ENCODE measurements around the gene AMMECR1L. TPM values are rescaled to one million over a fixed set of nuclear protein-coding genes. Genes with fewer than 3 reads are reported as not detected.
A peak's percentile ranks its signal among the peaks of the same experiment; 100 is the strongest.

Gene AMMECR1L
- total RNA-seq, 1 donor from 2014 or later: 9.7 TPM

DNA sequence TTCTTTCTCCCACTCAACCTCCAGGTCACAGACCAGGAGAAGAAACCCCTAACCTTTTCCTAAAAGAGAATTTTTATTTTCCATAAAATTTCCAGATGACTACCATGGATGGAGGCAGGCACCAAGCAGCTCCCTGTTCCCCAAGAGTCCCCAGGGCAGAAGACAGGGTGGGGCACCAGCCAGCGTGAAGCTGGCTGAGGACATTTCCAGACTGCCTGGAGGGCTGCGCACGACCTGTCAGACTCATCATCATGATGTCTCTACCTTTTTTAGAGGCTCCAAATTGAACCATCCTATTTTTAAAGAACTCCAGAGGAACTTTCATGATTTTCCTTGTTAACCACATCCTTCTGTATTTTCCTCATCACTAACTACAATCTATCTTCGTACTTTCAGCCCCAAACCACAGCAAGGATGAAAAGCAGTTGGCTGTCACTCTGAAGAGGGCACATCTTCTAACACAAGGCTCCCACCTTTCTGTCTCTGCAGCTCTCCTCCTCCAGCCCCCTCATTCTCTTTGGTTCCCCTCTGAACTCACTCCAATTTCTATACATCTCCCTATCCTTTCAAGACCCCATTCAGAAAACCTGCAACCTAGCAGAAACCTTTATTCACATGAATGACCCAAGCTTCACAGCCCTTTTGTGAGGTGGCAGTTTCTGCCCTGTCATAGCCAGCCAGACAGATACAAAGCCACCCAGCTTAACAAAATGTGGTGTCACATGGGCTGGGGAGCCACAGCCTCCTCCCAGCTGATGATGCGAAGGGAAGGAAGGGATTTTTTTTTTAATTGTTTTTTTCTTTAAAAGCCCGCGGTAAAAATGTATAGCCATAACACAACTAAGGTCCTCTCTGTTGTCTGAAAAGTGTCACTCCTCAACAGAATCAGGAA, 11.1 kb downstream of the AMMECR1L start:
- TF ChIP-seq, protein P1, sequence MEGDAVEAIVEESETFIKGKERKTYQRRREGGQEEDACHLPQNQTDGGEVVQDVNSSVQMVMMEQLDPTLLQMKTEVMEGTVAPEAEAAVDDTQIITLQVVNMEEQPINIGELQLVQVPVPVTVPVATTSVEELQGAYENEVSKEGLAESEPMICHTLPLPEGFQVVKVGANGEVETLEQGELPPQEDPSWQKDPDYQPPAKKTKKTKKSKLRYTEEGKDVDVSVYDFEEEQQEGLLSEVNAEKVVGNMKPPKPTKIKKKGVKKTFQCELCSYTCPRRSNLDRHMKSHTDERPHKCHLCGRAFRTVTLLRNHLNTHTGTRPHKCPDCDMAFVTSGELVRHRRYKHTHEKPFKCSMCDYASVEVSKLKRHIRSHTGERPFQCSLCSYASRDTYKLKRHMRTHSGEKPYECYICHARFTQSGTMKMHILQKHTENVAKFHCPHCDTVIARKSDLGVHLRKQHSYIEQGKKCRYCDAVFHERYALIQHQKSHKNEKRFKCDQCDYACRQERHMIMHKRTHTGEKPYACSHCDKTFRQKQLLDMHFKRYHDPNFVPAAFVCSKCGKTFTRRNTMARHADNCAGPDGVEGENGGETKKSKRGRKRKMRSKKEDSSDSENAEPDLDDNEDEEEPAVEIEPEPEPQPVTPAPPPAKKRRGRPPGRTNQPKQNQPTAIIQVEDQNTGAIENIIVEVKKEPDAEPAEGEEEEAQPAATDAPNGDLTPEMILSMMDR (IDR thresholded peaks at IDR 0.05; ENCODE audit: borderline replicate concordance): no peak
- H3K36me3 ChIP-seq: peaks cover 40% of the 10 kb centered on the region
- peak overlapping the region; percentile 44 for H3K27ac ChIP-seq (replicated peaks)
- H3K4me3 ChIP-seq: no peak overlapping the region
- intact Hi-C loops (cut with micrococcal nuclease): no loop called here
- no peaks in the 10 kb centered on the region for H3K9me3 ChIP-seq (replicated peaks)
- peaks cover 48% of the 10 kb centered on the region for H3K4me1 ChIP-seq
- no peak for DNase-seq
- H3K27me3 ChIP-seq (ENCODE audit: low read depth): no peaks in the 10 kb centered on the region

DNA sequence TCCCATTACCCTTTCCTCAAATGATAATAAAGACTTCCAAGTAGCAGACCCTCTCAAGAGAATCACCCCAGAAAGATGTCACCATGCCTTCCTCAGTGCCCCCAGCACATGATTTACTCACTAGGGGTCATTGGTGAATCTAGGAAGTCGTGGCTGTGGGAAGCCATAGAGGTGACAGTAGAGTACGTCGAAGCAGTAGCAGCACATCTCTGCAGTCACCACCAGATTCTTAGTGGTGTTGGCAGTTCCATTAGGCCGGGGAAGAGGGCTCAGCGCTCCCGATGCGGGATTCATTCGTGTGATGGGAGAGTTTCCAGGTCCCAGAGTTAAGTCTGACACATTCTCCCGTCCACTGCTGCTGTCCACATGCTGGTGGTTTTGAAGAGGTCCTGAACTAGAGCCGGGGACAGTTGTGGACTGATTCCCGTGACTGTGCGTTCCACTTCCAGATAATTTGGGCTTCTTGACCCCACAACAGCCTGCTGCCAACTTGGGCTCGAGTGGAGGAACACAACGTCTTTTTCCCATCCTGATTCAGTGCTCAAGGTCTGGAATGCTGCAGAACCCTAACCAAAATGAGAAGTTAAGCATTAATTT, 12.0 kb downstream of the AMMECR1L start:
- Histone ChIP-seq H3K9me3 (replicated peaks) (no peaks in the 10 kb centered on the region), H3K4me3 (no peak overlapping the region), H3K4me1 (peaks cover 41% of the 10 kb centered on the region), H3K36me3 (peaks cover 48% of the 10 kb centered on the region), H3K27me3 (ENCODE audit: low read depth) (no peaks in the 10 kb centered on the region), H3K27ac (replicated peaks) (peak overlapping the region; percentile 44)
- intact Hi-C loops (cut with micrococcal nuclease): no loop called here
- no peak for DNase-seq
- TF ChIP-seq, protein P1 (IDR thresholded peaks at IDR 0.05; ENCODE audit: borderline replicate concordance): no peak

DNA sequence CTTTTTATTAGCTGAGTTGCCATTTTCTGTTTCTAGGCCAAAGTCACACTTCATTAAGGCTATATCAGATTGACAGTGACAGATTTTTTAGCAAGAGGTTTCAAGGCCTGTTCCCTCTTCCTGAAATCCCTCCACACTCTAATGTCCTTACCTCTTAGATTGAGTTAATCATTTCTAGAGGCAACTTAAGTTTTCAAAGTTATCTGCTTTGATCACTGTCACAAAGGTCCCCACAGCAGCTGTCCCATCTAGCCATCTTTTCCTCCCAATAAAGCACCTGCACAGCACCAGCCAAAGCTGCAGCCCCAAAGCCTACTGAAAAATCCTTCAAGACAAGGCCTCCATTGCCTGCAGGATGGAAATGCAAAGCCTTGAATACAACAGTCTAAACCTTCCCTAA, 13.4 kb downstream of the AMMECR1L start:
- Histone ChIP-seq H3K4me1 (peaks cover 40% of the 10 kb centered on the region), H3K36me3 (peaks cover 62% of the 10 kb centered on the region), H3K27ac (replicated peaks) (no peak overlapping the region), H3K4me3 (no peak overlapping the region), H3K9me3 (replicated peaks) (no peaks in the 10 kb centered on the region), H3K27me3 (ENCODE audit: low read depth) (no peaks in the 10 kb centered on the region)
- TF ChIP-seq, protein P1 (IDR thresholded peaks at IDR 0.05; ENCODE audit: borderline replicate concordance): no peak
- intact Hi-C loops (cut with micrococcal nuclease): no loop called here
- no peak for DNase-seq

DNA sequence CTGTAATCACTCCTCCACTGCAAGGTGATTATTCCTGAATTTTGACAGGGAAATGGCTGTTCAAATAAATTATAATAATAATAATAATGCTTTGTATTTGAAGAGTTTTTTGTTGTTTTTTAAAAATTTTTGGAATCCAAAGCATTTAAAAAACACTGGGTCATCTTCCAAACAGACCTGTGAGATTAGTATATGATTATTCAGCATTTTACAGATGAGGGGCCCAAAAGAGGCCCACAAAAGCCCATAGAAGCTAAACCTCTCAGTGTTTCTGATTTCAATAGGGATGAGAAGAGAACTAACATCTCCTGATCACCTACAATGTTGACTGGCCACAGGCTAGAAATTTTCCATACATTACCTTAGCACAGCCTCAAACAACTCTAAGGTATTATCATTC, 19.8 kb downstream of the AMMECR1L start:
- Histone ChIP-seq H3K27ac (replicated peaks) (no peak overlapping the region), H3K36me3 (peaks cover 79% of the 10 kb centered on the region), H3K9me3 (replicated peaks) (no peaks in the 10 kb centered on the region), H3K4me3 (no peak overlapping the region), H3K4me1 (peaks cover 11% of the 10 kb centered on the region), H3K27me3 (ENCODE audit: low read depth) (no peaks in the 10 kb centered on the region)
- TF ChIP-seq, protein P1 (IDR thresholded peaks at IDR 0.05; ENCODE audit: borderline replicate concordance): no peak
- no peak for DNase-seq
- intact Hi-C loops (cut with micrococcal nuclease): no loop called here

DNA sequence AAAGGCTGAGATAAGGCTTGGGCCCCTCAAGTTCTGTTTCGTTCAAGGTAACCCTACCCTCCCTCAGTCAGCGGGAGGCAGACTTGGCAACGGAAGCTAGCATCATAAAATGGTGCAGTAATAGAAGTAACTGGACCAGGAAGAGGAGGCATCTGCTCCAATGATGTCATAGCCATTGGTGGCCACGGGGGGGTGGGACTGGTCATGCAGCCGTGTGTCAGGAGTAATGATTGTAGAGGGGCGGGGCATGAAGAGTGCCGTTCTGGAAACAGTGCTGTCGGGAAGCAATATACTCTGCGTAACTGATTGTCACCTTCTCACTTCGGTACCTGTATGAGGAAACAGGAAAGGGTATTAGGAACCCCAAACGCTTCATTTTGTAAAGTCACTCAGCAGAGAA, 20.9 kb downstream of the AMMECR1L start:
- Histone ChIP-seq H3K4me3 (no peak overlapping the region), H3K9me3 (replicated peaks) (no peaks in the 10 kb centered on the region), H3K27ac (replicated peaks) (no peak overlapping the region), H3K27me3 (ENCODE audit: low read depth) (no peaks in the 10 kb centered on the region), H3K4me1 (peaks cover 20% of the 10 kb centered on the region), H3K36me3 (peaks cover 69% of the 10 kb centered on the region)
- DNase-seq: no peak
- TF ChIP-seq, protein P1 (IDR thresholded peaks at IDR 0.05; ENCODE audit: borderline replicate concordance): no peak
- intact Hi-C loops (cut with micrococcal nuclease): no loop called here
